Activated CD8-positive, alpha-beta T cell treated with anti-CD3 and anti-CD28 coated beads for 36 hours (primary cell): ENCODE measurements around the gene NCBP3. TPM values are rescaled to one million over a fixed set of nuclear protein-coding genes. Genes with fewer than 3 reads are reported as not detected.

Experiments
- ATAC-seq: fragments of 200-7000 bp; cut with Tn5 transposase; one replicate; pipeline ENCODE4 v1.10.0; 2021; ENCODE audit warnings: mild to moderate bottlenecking, moderate library complexity
- CTCF ChIA-PET: fragments of 350-600 bp; sonication (Branson Sonifier 250); formaldehyde crosslinking; loops from one replicate; lab custom pipeline; 2021; ENCODE audit warnings: antibody characterized with exemption; lab: Charles Lee
- POLR2A ChIA-PET: fragments of 350-600 bp; sonication (Branson Sonifier 250); formaldehyde crosslinking; loops from one replicate; lab custom pipeline; 2021; ENCODE audit warnings: antibody characterized with exemption; lab: Charles Lee
- DNase-seq: peaks from one replicate; pipeline ENCODE4 v3.0.0-alpha.2; 2020
- H3K27ac Mint-ChIP-seq: one replicate; pipeline ENCODE4 v1.8.0; 2021; ENCODE audit warnings: mild to moderate bottlenecking, mixed read lengths
- H3K27me3 Mint-ChIP-seq: one replicate; pipeline ENCODE4 v1.8.0; 2021; ENCODE audit warnings: mixed read lengths
- H3K36me3 Mint-ChIP-seq: one replicate; pipeline ENCODE4 v1.8.0; 2021; ENCODE audit warnings: low read depth, mixed read lengths
- H3K4me1 Mint-ChIP-seq: one replicate; pipeline ENCODE4 v1.8.0; 2021; ENCODE audit warnings: low read depth, mixed read lengths
- H3K4me3 Mint-ChIP-seq: one replicate; pipeline ENCODE4 v1.8.0; 2021; ENCODE audit warnings: mild to moderate bottlenecking, moderate library complexity, mixed read lengths
- H3K9me3 Mint-ChIP-seq: one replicate; pipeline ENCODE4 v1.8.0; 2021; ENCODE audit warnings: mixed read lengths
- intact Hi-C: fragments of 100-400 bp; cut with micrococcal nuclease; formaldehyde crosslinking; loops from one replicate; pipeline ENCODE4 v1.10.0; 2022
- total RNA-seq, 2 experiments: library from RNA; stranded (reverse); gene quantifications; one replicate each; pipeline ENCODE4 v1.2.3, GENCODE V29; 2021
- TF ChIP-seq, protein P1 (sequence below): fragments of 200-600 bp; IDR thresholded peaks from one replicate; pipeline ENCODE4 v1.8.0; 2022; ENCODE audit warnings: antibody characterized with exemption, mild to moderate bottlenecking

NCBP3 gene
- total RNA-seq, 2 experiments from 2014 or later = 34.7 to 41.1 TPM

DNA sequence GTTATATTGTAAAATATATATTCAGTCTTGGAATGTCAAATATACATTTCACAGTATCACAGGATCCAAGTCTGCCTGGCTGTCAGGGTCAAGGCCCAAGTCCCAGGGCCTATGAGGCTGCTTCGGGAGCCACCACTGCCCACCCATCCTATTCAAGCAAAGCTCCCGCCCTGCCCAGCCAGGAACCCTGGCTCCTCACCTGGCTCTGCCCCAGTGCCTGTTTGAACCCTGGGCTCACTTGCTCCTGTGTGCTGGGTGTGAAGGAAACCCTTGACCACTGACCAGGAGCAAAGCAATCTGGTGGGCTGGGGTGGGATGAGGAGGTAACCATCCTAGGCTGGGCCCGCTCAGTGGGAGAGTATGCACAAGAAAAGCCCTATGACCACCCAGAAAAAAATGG is 72.1 kb downstream of the NCBP3 start:
- Mint-ChIP-seq H3K27ac (no peak overlapping the region), H3K4me1 (peaks cover 31% of the 10 kb centered on the region), H3K27me3 (peaks cover 2% of the 10 kb centered on the region), H3K4me3 (no peak overlapping the region), H3K9me3 (no peaks in the 10 kb centered on the region), H3K36me3 (no peaks in the 10 kb centered on the region)
- TF ChIP-seq, protein P1, sequence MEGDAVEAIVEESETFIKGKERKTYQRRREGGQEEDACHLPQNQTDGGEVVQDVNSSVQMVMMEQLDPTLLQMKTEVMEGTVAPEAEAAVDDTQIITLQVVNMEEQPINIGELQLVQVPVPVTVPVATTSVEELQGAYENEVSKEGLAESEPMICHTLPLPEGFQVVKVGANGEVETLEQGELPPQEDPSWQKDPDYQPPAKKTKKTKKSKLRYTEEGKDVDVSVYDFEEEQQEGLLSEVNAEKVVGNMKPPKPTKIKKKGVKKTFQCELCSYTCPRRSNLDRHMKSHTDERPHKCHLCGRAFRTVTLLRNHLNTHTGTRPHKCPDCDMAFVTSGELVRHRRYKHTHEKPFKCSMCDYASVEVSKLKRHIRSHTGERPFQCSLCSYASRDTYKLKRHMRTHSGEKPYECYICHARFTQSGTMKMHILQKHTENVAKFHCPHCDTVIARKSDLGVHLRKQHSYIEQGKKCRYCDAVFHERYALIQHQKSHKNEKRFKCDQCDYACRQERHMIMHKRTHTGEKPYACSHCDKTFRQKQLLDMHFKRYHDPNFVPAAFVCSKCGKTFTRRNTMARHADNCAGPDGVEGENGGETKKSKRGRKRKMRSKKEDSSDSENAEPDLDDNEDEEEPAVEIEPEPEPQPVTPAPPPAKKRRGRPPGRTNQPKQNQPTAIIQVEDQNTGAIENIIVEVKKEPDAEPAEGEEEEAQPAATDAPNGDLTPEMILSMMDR = no peak
- intact Hi-C loops = no loop called here
- POLR2A ChIA-PET = interaction anchor here (0.9 kb wide), 1 partner anchor 71 kb away, joined by 3 read pairs; no protein-coding TSS in a partner anchor
- ATAC-seq (no peak), DNase-seq (no peak)
- CTCF ChIA-PET = interaction anchor here (1.3 to 2.1 kb wide), 3 partner anchors 36 to 54 kb away, joined by 3 to 5 read pairs (median 4); no protein-coding TSS in a partner anchor

DNA sequence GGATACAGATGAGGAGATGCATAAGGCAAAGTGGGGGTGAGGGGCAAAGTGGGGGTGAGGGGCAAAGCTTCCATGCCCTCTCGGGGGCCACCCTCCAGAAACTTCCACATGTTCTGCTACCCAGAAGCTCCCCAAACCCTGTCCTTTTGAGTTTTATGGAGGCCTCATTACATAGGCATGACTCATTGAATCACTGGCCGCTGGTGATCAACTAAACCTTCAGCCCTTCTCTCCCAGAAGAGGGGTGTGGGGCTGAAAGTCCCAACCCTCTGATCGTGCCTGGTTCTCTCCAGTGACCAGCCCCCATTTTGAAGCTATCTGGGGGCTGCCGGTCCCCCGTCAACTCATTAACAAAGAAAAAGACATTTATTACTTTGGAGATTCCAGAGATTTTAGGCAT is 72.5 kb downstream of the NCBP3 start:
- Mint-ChIP-seq H3K9me3 (no peaks in the 10 kb centered on the region), H3K36me3 (peaks cover 1% of the 10 kb centered on the region), H3K27ac (no peak overlapping the region), H3K27me3 (peaks cover 3% of the 10 kb centered on the region), H3K4me3 (no peak overlapping the region), H3K4me1 (peaks cover 36% of the 10 kb centered on the region)
- no peak for DNase-seq
- ATAC-seq = no peak
- TF ChIP-seq, protein P1 = no peak
- intact Hi-C loops = no loop called here
- CTCF ChIA-PET = interaction anchor here (1.0 to 1.3 kb wide), 3 partner anchors 18 to 36 kb away, joined by 3 to 4 read pairs (median 3); no protein-coding TSS in a partner anchor
- POLR2A ChIA-PET = interaction anchor here (0.9 kb wide), 1 partner anchor 71 kb away, joined by 3 read pairs; no protein-coding TSS in a partner anchor

DNA sequence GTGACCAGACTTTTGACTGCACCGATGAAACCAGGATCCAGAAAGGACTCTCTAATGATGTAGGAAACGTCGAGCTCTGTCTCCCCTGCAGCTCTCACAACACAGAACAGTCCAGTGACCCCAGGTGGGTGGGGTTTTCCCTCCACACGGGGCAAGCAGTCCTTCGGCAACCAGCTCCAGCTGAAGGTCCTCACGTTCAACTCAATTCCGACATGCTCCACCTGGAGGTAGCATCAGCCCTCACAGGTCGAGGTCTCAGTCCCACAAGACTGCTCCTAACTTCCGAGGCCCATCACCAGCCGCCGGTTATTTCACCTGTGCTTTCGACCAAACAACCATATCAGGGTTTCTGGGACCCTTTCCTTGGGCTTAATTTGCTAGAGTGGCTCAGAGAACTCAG is 73.3 kb downstream of the NCBP3 start:
- H3K4me1 Mint-ChIP-seq = peaks cover 42% of the 10 kb centered on the region

DNA sequence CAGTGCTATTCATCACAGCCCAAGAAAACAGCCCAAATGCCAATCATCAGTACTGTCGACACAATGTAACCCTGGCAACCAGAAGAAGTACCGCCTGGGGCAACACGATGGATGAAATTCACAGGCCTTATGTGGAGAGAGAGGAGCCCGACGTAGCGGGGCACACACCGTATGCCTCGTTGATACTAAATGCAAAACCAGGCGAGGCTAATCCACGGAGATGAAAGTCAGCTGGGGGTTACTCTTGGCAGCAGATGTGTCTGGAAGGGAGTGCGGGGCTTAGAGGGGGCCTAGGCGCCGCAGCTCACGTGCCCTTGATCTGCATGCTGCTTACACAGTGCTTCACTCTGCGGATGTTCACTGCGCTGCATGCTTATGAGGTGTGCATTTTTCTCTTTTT is 74.9 kb downstream of the NCBP3 start:
- Mint-ChIP-seq H3K4me1 (peaks cover 53% of the 10 kb centered on the region), H3K27ac (peak overlapping the region; percentile 88), H3K27me3 (peaks cover 9% of the 10 kb centered on the region), H3K36me3 (peaks cover 10% of the 10 kb centered on the region), H3K4me3 (no peak overlapping the region), H3K9me3 (peaks cover 4% of the 10 kb centered on the region)
- CTCF ChIA-PET = interaction anchor here (1.7 to 1.8 kb wide), 2 partner anchors 33 to 56 kb away, joined by 8 to 13 read pairs; no protein-coding TSS in a partner anchor
- ATAC-seq = peak; percentile 58
- TF ChIP-seq, protein P1 = no peak
- intact Hi-C loops = no loop called here
- POLR2A ChIA-PET = interaction anchor here (0.9 to 1.8 kb wide), 3 partner anchors 20 to 26 kb away, joined by 3 to 10 read pairs (median 5); no protein-coding TSS in a partner anchor
- peak; percentile 60 for DNase-seq

More for the DNA sequence above, 73.3 kb downstream of the NCBP3 start:
- CTCF ChIA-PET = interaction anchor here (1.0 to 1.7 kb wide), 5 partner anchors 19 to 71 kb away, joined by 3 to 8 read pairs (median 3); no protein-coding TSS in a partner anchor
- DNase-seq (no peak), ATAC-seq (no peak)
- Mint-ChIP-seq H3K9me3 (no peaks in the 10 kb centered on the region), H3K4me3 (no peak overlapping the region), H3K27ac (no peak overlapping the region), H3K36me3 (peaks cover 5% of the 10 kb centered on the region), H3K27me3 (peaks cover 5% of the 10 kb centered on the region)
- intact Hi-C loops = no loop called here
- POLR2A ChIA-PET = interaction anchor here (0.8 kb wide), 1 partner anchor 10 kb away, joined by 3 read pairs; no protein-coding TSS in a partner anchor
- TF ChIP-seq, protein P1 = no peak

DNA sequence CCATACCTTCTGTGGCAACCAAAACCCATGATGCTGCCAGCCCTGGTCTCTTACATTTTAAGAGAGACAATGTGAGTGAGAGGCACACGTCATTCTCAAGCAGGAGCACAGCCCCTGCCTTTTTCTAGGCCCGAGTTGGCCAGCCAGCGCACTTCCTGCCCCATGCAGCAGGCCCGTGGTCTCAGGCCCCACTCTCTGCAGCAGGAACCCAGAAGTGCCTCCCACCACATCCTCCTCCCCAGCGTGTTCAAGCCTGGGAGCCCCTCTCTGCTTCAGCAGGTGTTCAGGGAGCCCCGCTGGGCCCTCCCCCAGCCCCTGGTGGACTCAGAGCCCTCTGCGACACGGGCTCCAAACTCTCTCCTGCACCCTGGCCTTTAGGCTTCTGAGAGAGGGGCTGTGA is 75.6 kb downstream of the NCBP3 start:
- peaks cover 10% of the 10 kb centered on the region for H3K36me3 Mint-ChIP-seq
- POLR2A ChIA-PET = interaction anchor here (0.6 to 1.8 kb wide), 4 partner anchors 9 to 26 kb away, joined by 3 to 10 read pairs (median 6); no protein-coding TSS in a partner anchor
- DNase-seq (peak; percentile 88), ATAC-seq (peak; percentile 79)
- peaks cover 60% of the 10 kb centered on the region for H3K4me1 Mint-ChIP-seq
- peak overlapping the region; percentile 88 for H3K27ac Mint-ChIP-seq
- TF ChIP-seq, protein P1 = no peak
- intact Hi-C loops = no loop called here
- H3K9me3 Mint-ChIP-seq = peaks cover 5% of the 10 kb centered on the region
- CTCF ChIA-PET = interaction anchor here (1.8 to 4.6 kb wide), 2 partner anchors 32 to 33 kb away, joined by 13 to 22 read pairs; no protein-coding TSS in a partner anchor
- H3K27me3 Mint-ChIP-seq = peaks cover 9% of the 10 kb centered on the region
- H3K4me3 Mint-ChIP-seq = no peak overlapping the region
